Spleen (tissue), 7 donors: ENCODE data around the gene CYP27C1.
"Not testable (repeated sequence)": the region's sequence is repeated elsewhere in the genome, so short reads cannot be mapped to it uniquely, and the experiment has no call there.

ENCODE experiments used
- POLR2A ChIP-seq, 3 donors: fragments of 450-650 bp; IDR thresholded peaks; one replicate each; pipeline ENCODE4 v1.5.1; 2017; ENCODE audit warnings: antibody characterized with exemption in 3 of 3, mild to moderate bottlenecking in 1 of 3
- POLR2AphosphoS5 ChIP-seq, 3 donors: sonication (generic); formaldehyde crosslinking; IDR thresholded peaks; one replicate each; pipeline ENCODE4 v1.5.1; 2017; ENCODE audit warnings: antibody characterized with exemption in 3 of 3
- TF ChIP-seq, protein P1 (sequence below), 11 experiments: fragments of 200-600 bp in 7 of 11; fragments of 450-650 bp in 4 of 11; sonication (generic) in 4 of 11; IDR thresholded peaks in 8 of 11; conservative IDR thresholded peaks in 3 of 11; 1 replicate in 7 of 11; 2 replicates in 4 of 11; pipeline versions ENCODE4 v1.4.0 to v1.8.0; 2016 to 2021; ENCODE audit warnings: antibody characterized with exemption in 11 of 11, inconsistent platforms in 4 of 11, mild to moderate bottlenecking in 1 of 11
- donor health status: DM: no; HTN: no; CAD: no; lungs with moderate emphysema.
- donor health status: DM: no; HTN: no; CAD: no.
- donor health status: DM: no; HTN: no; CAD: no.

- not testable (repeated sequence) for TF ChIP-seq POLR2AphosphoS5, POLR2A (IDR thresholded peaks at IDR 0.05)
- TF ChIP-seq, protein P1, sequence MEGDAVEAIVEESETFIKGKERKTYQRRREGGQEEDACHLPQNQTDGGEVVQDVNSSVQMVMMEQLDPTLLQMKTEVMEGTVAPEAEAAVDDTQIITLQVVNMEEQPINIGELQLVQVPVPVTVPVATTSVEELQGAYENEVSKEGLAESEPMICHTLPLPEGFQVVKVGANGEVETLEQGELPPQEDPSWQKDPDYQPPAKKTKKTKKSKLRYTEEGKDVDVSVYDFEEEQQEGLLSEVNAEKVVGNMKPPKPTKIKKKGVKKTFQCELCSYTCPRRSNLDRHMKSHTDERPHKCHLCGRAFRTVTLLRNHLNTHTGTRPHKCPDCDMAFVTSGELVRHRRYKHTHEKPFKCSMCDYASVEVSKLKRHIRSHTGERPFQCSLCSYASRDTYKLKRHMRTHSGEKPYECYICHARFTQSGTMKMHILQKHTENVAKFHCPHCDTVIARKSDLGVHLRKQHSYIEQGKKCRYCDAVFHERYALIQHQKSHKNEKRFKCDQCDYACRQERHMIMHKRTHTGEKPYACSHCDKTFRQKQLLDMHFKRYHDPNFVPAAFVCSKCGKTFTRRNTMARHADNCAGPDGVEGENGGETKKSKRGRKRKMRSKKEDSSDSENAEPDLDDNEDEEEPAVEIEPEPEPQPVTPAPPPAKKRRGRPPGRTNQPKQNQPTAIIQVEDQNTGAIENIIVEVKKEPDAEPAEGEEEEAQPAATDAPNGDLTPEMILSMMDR (IDR thresholded peaks at IDR 0.05 in 8 of 11, conservative IDR thresholded peaks at IDR 0.05 in 3 of 11): not testable (repeated sequence)
Measured at GRCh38 chr2:127224135-127224534, 4.0 kb upstream of the CYP27C1 start.
